Left ventricle myocardium inferior (tissue), 1 donor: ENCODE data around the gene HELLS. TPM values are rescaled to one million over a fixed set of nuclear protein-coding genes. Genes with fewer than 3 reads are reported as not detected.
"Not testable (repeated sequence)": the region's sequence is repeated elsewhere in the genome, so short reads cannot be mapped to it uniquely, and the experiment has no call there.

Source experiments
- DNase-seq: peaks from one replicate; pipeline ENCODE4 v3.0.0-alpha.2; 2020
- H3K27ac ChIP-seq: fragments of 200-600 bp; replicated peaks from 2 replicates; pipeline ENCODE4 v1.8.0; 2021
- H3K27me3 ChIP-seq: fragments of 200-600 bp; 2 replicates; pipeline ENCODE4 v1.8.0; 2021; ENCODE audit warnings: low read depth
- H3K36me3 ChIP-seq: fragments of 200-600 bp; 2 replicates; pipeline ENCODE4 v1.8.0; 2021
- H3K4me1 ChIP-seq: fragments of 200-600 bp; 2 replicates; pipeline ENCODE4 v1.8.0; 2021
- H3K4me3 ChIP-seq: fragments of 200-600 bp; 2 replicates; pipeline ENCODE4 v1.8.0; 2021; ENCODE audit warnings: mild to moderate bottlenecking, moderate library complexity
- H3K9me3 ChIP-seq: fragments of 200-600 bp; replicated peaks from 2 replicates; pipeline ENCODE4 v1.8.0; 2021
- intact Hi-C: fragments of 100-400 bp; cut with micrococcal nuclease; formaldehyde crosslinking; loops from one replicate; pipeline ENCODE4 v1.11.0; 2022
- total RNA-seq: library from RNA; stranded (reverse); fragmentation: NEBNext Ultra II Directional; extraction: Animal tissue kit (Norgen Biotek cat#: 25700); gene quantifications from one replicate; pipeline ENCODE4 v1.2.1, GENCODE V29; 2021
- TF ChIP-seq, protein P1 (sequence below): fragments of 200-600 bp; IDR thresholded peaks from 2 replicates; pipeline ENCODE4 v1.8.0; 2021; ENCODE audit warnings: antibody characterized with exemption, mild to moderate bottlenecking, borderline replicate concordance
- donor health status: DM: no; HTN: yes; CAD: no; lungs with severe emphysema.

The HELLS gene
- total RNA-seq, 1 donor from 2014 or later, result 0.91 TPM

DNA sequence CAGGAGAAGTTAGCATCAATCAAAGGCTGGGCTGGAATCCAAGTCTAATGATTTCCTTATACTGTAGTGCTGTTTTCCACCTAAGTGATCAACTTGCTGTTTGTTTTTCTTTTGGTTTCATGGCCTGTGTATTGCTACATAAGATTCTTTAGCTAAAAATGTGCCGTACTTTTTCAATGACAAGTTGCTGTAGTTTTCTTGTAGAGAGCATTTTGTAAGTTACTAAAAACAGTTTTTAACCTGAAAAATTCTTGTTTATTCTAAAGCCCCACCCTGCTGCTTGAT, 1.3 kb downstream of the HELLS start:
- Histone ChIP-seq H3K4me3 (no peak overlapping the region), H3K4me1 (peaks cover 26% of the 10 kb centered on the region), H3K27me3 (peaks cover 32% of the 10 kb centered on the region), H3K27ac (no peak overlapping the region), H3K36me3 (no peaks in the 10 kb centered on the region), H3K9me3 (no peaks in the 10 kb centered on the region)
- TF ChIP-seq, protein P1, sequence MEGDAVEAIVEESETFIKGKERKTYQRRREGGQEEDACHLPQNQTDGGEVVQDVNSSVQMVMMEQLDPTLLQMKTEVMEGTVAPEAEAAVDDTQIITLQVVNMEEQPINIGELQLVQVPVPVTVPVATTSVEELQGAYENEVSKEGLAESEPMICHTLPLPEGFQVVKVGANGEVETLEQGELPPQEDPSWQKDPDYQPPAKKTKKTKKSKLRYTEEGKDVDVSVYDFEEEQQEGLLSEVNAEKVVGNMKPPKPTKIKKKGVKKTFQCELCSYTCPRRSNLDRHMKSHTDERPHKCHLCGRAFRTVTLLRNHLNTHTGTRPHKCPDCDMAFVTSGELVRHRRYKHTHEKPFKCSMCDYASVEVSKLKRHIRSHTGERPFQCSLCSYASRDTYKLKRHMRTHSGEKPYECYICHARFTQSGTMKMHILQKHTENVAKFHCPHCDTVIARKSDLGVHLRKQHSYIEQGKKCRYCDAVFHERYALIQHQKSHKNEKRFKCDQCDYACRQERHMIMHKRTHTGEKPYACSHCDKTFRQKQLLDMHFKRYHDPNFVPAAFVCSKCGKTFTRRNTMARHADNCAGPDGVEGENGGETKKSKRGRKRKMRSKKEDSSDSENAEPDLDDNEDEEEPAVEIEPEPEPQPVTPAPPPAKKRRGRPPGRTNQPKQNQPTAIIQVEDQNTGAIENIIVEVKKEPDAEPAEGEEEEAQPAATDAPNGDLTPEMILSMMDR, result no peak
- intact Hi-C loops, result no loop called here
- DNase-seq, result no peak

DNA sequence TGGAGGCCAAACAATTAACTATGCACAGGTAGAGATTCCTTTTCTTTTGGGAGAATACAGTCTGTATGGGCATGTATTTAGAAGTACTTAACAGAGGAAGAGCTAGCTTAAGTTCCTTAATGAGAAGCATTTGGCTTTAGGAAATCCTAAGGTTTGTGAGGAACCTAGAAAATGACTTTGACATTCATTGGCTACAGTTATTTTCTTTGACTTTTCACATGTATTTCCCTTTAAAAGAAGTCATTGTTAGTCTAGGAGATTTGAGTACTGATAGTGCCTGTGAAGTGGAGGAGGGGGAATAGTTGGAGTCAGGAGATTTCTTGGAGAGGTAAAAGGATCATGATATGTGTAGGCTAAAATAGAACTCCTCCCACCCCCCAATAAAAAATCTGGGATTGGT, 3.6 kb downstream of the HELLS start:
- Histone ChIP-seq H3K36me3 (no peaks in the 10 kb centered on the region), H3K9me3 (no peaks in the 10 kb centered on the region), H3K4me3 (no peak overlapping the region), H3K4me1 (peaks cover 26% of the 10 kb centered on the region), H3K27me3 (peaks cover 29% of the 10 kb centered on the region), H3K27ac (no peak overlapping the region)
- no peak for DNase-seq
- TF ChIP-seq, protein P1, result no peak
- intact Hi-C loops, result no loop called here

DNA sequence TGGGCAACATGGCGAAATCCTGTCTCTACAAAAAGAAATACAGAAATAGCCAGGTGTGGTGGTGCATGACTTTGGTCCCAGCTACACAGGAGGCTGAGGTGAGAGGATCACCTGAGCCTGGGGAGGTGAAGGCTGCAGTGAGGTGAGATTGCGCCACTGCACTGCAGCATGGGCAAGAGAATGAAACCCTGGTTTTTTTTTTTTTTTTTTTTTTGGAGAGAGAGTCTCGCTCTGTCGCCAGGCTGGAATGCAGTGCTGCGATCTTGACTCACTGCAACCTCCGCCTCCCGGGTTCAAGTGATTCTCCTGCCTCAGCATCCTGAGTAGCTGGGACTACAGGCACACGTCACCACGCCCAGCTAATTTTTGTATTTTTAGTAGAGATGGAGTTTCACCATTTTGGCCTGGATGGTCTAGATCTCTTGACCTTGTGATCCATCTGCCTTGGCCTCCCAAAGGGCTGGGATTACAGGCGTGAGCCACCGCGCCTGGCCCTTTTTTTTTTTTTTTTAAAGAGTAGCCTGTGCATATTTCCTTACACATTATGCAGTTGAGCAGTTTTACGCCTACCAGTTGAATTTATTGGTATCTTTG, 22.2 kb downstream of the HELLS start:
- H3K27ac ChIP-seq, H3K4me3 ChIP-seq, H3K36me3 ChIP-seq, DNase-seq, H3K9me3 ChIP-seq, H3K4me1 ChIP-seq, intact Hi-C loops, H3K27me3 ChIP-seq: not testable (repeated sequence)

DNA sequence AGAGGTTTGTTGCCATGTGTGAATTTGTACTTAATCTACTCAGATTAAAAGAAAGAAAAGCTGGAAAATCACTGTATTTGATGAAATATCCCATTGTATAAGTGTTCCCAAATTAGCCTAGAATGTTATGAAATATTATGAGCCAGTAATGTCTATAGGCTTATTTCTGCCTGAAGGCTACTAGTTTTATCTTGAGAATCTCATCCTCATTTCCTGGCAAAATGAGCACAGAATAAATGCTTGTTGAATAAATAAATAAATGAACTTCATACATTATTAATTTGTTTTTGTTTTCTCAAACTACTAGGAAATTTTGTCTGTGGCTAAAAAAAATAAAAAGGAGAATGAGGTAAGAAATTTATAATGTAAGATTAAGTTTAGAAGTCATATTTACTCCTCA, 25.5 kb downstream of the HELLS start:
- no peak for DNase-seq
- no peak overlapping the region for H3K4me3 ChIP-seq
- no peak overlapping the region for H3K27ac ChIP-seq
- intact Hi-C loops, result no loop called here
- H3K36me3 ChIP-seq, result no peaks in the 10 kb centered on the region
- no peaks in the 10 kb centered on the region for H3K9me3 ChIP-seq
- TF ChIP-seq, protein P1, result no peak
- no peaks in the 10 kb centered on the region for H3K27me3 ChIP-seq
- H3K4me1 ChIP-seq, result no peaks in the 10 kb centered on the region

DNA sequence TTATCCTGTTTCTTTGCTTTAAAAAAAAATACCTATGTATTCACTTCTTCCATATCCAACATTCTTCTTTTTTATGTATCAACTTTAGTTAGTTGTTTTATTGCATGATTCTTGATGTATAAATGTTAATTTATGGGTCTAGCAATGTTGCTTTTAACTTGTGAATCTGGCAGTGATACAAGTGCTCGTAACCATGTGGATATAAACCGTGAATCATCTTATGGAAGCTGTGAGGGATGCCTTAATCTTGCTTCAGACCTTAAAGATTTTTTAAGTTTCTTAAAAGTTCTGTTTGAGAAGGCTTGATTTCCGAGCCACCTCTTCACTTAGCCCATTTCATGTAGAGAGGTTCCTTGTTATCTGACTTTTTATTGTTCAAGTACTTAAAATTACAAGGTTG, 25.9 kb downstream of the HELLS start:
- intact Hi-C loops, result no loop called here
- no peak overlapping the region for H3K4me3 ChIP-seq
- H3K9me3 ChIP-seq, result no peaks in the 10 kb centered on the region
- no peaks in the 10 kb centered on the region for H3K27me3 ChIP-seq
- TF ChIP-seq, protein P1, result no peak
- no peaks in the 10 kb centered on the region for H3K36me3 ChIP-seq
- H3K27ac ChIP-seq, result no peak overlapping the region
- DNase-seq, result no peak
- no peaks in the 10 kb centered on the region for H3K4me1 ChIP-seq

DNA sequence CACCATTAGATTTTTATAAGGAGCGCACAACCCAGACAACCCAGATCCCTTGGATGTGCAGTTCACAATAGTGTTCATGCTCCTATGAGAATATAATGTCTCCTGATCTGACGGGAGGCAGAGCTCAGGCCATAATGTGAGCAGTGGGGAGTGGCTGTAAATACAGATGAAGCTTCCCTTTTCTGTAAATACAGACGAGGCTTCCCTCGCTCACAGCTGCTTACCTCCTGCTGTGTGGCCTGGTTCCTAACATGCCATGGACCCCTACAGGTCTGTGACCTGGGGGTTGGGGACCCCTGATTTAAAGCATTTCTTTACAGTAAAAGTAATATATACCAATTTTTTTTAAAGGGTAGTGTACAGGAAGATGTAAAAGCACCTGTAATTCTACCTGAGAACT, 33.2 kb downstream of the HELLS start:
- Histone ChIP-seq H3K4me1 (no peaks in the 10 kb centered on the region), H3K4me3 (no peak overlapping the region), H3K36me3 (no peaks in the 10 kb centered on the region), H3K9me3 (no peaks in the 10 kb centered on the region), H3K27ac (no peak overlapping the region), H3K27me3 (no peaks in the 10 kb centered on the region)
- intact Hi-C loops, result no loop called here
- TF ChIP-seq, protein P1, result no peak
- no peak for DNase-seq
